ENCODE results near the gene SATB1. TPM values are rescaled to one million over a fixed set of nuclear protein-coding genes. Genes with fewer than 3 reads are reported as not detected.

Gene SATB1
- total RNA-seq, 1 donor from 2014 or later, result 7.7 TPM

DNA sequence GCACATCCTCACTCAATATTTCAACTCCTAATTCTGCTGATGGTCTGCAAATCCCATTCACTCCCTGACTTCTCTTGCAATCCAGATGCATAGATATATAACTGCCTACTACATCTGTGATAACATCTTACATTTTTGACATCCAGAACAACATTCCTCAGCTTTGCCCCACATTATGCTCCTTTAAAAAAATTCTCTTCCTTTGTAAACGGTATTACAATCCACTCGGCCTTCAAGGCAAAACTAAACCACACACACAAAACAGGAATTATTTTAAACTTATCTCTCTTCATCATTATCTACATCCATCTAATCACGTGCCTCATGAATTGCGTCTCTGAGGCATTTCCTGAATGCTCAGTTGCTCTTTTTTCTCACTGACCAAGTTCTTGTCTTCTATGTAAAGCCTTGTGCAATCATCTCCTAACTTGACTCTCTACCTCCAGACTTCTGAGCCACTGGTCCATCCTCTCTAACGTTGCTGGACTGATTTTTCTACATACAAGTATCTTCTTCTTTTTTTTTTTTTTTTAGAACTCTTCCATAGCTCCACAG lies 117.0 kb downstream of the SATB1 start:
- Histone ChIP-seq H3K27ac (no peak overlapping the region), H3K4me1 (no peaks in the 10 kb centered on the region), H3K36me3 (no peaks in the 10 kb centered on the region), H3K27me3 (no peaks in the 10 kb centered on the region), H3K9me3 (no peaks in the 10 kb centered on the region), H3K4me3 (no peak overlapping the region)
- TF ChIP-seq, protein P1, sequence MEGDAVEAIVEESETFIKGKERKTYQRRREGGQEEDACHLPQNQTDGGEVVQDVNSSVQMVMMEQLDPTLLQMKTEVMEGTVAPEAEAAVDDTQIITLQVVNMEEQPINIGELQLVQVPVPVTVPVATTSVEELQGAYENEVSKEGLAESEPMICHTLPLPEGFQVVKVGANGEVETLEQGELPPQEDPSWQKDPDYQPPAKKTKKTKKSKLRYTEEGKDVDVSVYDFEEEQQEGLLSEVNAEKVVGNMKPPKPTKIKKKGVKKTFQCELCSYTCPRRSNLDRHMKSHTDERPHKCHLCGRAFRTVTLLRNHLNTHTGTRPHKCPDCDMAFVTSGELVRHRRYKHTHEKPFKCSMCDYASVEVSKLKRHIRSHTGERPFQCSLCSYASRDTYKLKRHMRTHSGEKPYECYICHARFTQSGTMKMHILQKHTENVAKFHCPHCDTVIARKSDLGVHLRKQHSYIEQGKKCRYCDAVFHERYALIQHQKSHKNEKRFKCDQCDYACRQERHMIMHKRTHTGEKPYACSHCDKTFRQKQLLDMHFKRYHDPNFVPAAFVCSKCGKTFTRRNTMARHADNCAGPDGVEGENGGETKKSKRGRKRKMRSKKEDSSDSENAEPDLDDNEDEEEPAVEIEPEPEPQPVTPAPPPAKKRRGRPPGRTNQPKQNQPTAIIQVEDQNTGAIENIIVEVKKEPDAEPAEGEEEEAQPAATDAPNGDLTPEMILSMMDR (IDR thresholded peaks at IDR 0.05), result no peak
- no peak for DNase-seq (ENCODE audit: low spot score in 2 of 2)
- intact Hi-C loops (cut with DNase I), result no loop called here

DNA sequence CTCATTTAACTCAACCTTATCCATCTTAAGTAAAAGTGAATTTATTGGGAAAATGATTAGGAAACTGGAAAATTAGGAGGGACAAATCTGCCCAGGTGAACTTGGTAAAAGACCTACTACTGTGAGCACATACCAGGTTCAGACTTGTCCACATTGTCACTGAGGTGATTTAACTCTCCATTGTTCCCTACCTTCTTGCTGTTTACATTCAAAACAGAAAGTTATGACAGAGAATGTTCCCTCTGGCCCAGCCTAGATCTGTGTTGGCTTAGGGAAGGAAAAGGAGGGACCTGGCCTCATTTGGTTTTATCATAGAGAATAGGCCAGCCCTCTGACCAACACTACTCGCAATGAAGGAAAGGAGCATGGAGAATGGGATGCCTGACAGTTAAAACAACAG lies 117.6 kb downstream of the SATB1 start:
- DNase-seq (ENCODE audit: low spot score in 2 of 2), result no peak
- intact Hi-C loops (cut with DNase I), result no loop called here
- Histone ChIP-seq H3K4me1 (no peaks in the 10 kb centered on the region), H3K27ac (no peak overlapping the region), H3K9me3 (no peaks in the 10 kb centered on the region), H3K36me3 (no peaks in the 10 kb centered on the region), H3K4me3 (no peak overlapping the region), H3K27me3 (no peaks in the 10 kb centered on the region)
- TF ChIP-seq, protein P1 (IDR thresholded peaks at IDR 0.05), result no peak

DNA sequence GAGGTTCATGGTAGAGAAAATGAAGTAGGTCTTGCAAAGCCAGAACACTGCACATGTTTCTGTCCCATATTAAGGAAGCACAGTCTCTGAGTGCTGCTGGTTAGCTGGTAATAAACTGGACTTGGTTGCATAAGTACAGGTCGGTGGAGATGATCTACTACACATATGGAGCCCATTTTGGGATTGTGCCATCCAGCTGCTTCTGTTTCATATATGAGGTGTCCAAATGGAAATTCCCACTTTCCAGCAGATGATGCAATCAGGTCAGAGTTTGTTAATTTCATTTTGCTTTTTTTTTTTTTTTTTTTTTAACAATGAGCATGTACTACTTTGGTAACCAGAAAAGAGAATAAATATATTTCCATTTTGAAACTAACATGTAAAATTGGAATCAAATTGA lies 122.6 kb downstream of the SATB1 start:
- Histone ChIP-seq H3K9me3 (no peaks in the 10 kb centered on the region), H3K4me3 (no peak overlapping the region), H3K4me1 (no peaks in the 10 kb centered on the region), H3K27me3 (no peaks in the 10 kb centered on the region), H3K36me3 (no peaks in the 10 kb centered on the region), H3K27ac (no peak overlapping the region)
- intact Hi-C loops (cut with DNase I), result no loop called here
- TF ChIP-seq, protein P1 (IDR thresholded peaks at IDR 0.05), result no peak
- DNase-seq (ENCODE audit: low spot score in 2 of 2), result no peak

DNA sequence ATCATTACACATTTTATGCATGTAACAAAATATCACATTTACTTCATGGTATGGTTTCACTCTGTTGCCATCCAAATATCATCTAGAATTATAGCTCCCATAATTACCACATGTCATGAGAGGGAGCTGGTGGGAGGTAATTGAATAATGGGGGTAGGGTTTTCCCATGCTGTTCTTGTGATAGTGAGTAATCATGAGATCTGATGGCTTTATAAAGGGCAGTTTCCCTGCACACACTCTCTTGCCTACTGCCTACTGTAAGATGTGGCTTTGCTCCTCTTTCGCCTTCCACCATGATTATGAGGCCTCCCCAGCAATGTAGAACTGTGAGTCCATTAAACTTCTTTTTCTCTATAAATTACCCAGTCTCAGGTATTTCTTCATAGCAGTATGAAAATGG lies 123.4 kb downstream of the SATB1 start:
- H3K4me3 ChIP-seq, result no peak overlapping the region
- H3K27ac ChIP-seq, result no peak overlapping the region
- H3K4me1 ChIP-seq, result no peaks in the 10 kb centered on the region
- DNase-seq (ENCODE audit: low spot score in 2 of 2), result no peak
- intact Hi-C loops (cut with DNase I), result no loop called here
- no peaks in the 10 kb centered on the region for H3K36me3 ChIP-seq
- TF ChIP-seq, protein P1 (IDR thresholded peaks at IDR 0.05), result no peak
- H3K9me3 ChIP-seq, result peaks cover 0 to under 1% of the 10 kb centered on the region in 2 donors
- H3K27me3 ChIP-seq, result no peaks in the 10 kb centered on the region

DNA sequence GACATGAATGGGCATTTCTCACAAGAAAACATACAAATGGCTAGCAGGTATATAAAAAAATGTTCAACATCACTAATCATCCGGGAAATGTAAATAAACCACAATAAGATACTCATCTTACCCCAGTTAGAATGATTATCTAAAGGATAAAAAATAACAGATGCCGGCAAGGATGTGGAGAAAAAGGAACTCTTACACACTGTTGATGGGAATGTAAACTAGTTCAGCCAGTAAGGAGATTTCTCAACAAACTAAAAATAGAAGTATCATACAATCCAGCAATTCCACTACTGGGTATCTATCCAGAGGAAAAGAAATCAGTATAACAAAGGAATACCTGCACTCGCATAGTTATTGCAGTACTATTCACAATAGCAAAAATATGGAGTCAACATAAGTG lies 124.2 kb downstream of the SATB1 start:
- TF ChIP-seq, protein P1 (IDR thresholded peaks at IDR 0.05), result no peak
- peaks cover 3 to 4% of the 10 kb centered on the region in 2 donors for H3K9me3 ChIP-seq
- no peak overlapping the region for H3K4me3 ChIP-seq
- H3K27me3 ChIP-seq, result no peaks in the 10 kb centered on the region
- no peaks in the 10 kb centered on the region for H3K4me1 ChIP-seq
- H3K27ac ChIP-seq, result no peak overlapping the region
- H3K36me3 ChIP-seq, result no peaks in the 10 kb centered on the region
- intact Hi-C loops (cut with DNase I), result no loop called here
- no peak for DNase-seq (ENCODE audit: low spot score in 2 of 2)

DNA sequence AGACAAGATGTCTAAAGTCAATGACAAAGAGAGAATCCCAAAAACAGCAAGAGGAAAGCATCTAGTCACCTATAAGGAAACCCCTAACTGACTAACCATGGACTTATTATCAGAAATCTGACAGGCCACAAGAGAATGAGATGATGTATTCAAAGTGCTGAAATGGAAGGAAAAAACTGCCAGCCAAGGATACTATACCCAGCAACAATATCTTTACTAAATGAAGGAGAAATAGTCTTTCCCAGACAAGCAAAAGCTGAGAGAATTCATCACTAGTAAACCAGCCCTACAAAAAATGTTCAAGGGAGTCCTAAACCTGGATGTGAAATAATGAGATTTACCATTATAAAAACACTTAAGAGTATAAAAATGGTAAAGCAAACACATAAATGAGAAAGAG lies 128.0 kb downstream of the SATB1 start:
- TF ChIP-seq, protein P1 (IDR thresholded peaks at IDR 0.05), result no peak
- no peak for DNase-seq (ENCODE audit: low spot score in 2 of 2)
- Histone ChIP-seq H3K9me3 (peaks cover 3 to 4% of the 10 kb centered on the region in 2 donors), H3K27me3 (no peaks in the 10 kb centered on the region), H3K27ac (no peak overlapping the region), H3K4me1 (no peaks in the 10 kb centered on the region), H3K4me3 (no peak overlapping the region), H3K36me3 (no peaks in the 10 kb centered on the region)
- intact Hi-C loops (cut with DNase I), result no loop called here

Measured in ascending aorta (tissue), 2 donors.